Measurements from ENCODE around the gene FLT3. TPM values are rescaled to one million over a fixed set of nuclear protein-coding genes. Genes with fewer than 3 reads are reported as not detected.

FLT3 gene
- total and polyA plus RNA-seq, 2 of the 13 experiments (the other 11 are each of a cell fraction or from before 2014, with no cell fraction given) = not detected

DNA sequence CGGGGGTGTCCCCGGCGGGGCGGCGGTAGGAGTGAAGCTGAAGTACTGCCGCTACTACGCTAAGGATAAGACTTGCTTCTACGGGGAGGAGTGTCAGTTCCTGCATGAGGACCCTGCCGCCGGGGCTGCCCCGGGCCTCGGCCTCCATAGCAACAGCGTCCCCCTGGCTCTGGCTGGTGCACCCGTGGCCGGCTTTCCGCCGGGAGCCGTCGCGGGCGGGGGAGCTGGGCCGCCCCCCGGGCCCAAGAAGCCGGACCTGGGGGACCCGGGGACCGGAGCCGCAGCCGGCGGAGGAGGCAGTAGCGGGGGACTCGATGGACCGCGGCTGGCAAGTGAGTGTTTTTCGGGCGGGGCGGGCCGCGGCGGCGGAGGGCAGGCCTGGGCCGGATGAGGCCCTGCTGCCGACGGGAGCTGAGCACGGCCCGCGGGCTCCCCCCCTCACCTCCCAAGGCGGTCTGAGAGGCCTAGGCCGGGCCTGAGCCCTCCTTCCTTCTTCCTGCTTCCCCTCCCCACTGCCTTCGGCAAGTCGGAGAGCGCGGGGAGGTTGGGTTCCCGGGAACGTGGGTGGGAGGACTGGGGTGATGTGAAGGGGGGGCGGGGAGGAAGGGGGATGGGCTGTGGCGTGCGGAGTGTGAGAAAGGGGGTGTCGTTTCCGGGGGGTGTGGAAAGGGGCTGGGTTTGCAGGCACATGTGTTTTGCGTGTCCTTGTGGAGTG lies 38.5 kb upstream of the FLT3 start (continued):
- TF ChIP-seq, protein P1, sequence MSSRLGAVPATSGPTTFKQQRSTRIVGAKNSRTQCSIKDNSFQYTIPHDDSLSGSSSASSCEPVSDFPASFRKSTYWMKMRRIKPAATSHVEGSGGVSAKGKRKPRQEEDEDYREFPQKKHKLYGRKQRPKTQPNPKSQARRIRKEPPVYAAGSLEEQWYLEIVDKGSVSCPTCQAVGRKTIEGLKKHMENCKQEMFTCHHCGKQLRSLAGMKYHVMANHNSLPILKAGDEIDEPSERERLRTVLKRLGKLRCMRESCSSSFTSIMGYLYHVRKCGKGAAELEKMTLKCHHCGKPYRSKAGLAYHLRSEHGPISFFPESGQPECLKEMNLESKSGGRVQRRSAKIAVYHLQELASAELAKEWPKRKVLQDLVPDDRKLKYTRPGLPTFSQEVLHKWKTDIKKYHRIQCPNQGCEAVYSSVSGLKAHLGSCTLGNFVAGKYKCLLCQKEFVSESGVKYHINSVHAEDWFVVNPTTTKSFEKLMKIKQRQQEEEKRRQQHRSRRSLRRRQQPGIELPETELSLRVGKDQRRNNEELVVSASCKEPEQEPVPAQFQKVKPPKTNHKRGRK (CRISPR knock-in tag; IDR thresholded peaks at IDR 0.05) = no peak
- TF ChIP-seq MLLT10 (CRISPR knock-in tag; IDR thresholded peaks at IDR 0.05) (no peak), ZNF709 (CRISPR knock-in tag; IDR thresholded peaks at IDR 0.05) (no peak), ARID2 (CRISPR knock-in tag; IDR thresholded peaks at IDR 0.05; ENCODE audit: borderline replicate concordance) (no peak), ZNF451 (CRISPR knock-in tag; IDR thresholded peaks at IDR 0.05) (no peak), NFYC (CRISPR knock-in tag; IDR thresholded peaks at IDR 0.05) (no peak), NR2F1 (CRISPR knock-in tag; IDR thresholded peaks at IDR 0.05) (no peak), PAF1 (CRISPR knock-in tag; IDR thresholded peaks at IDR 0.05) (no peak), ZNF891 (CRISPR knock-in tag; IDR thresholded peaks at IDR 0.05) (peak; percentile 40; the same call in 1 of the 2 replicates), BRF2 (CRISPR knock-in tag; IDR thresholded peaks at IDR 0.05) (no peak), ZNF784 (CRISPR knock-in tag; IDR thresholded peaks at IDR 0.05; ENCODE audit: borderline replicate concordance) (no peak), RNF219 (CRISPR knock-in tag; IDR thresholded peaks at IDR 0.05) (no peak), MTF2 (CRISPR knock-in tag; IDR thresholded peaks at IDR 0.05; ENCODE audit: borderline replicate concordance) (no peak), ZNF337 (CRISPR knock-in tag; IDR thresholded peaks at IDR 0.05; ENCODE audit: borderline replicate concordance, low read depth) (no peak)
- TF ChIP-seq, protein P2, sequence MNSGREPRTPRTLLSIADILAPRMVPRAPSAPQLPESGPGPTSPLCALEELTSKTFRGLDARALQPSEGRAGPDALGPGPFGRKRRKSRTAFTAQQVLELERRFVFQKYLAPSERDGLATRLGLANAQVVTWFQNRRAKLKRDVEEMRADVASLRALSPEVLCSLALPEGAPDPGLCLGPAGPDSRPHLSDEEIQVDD (CRISPR knock-in tag; IDR thresholded peaks at IDR 0.05; ENCODE audit: borderline replicate concordance) = no peak
- TF ChIP-seq, protein P3, sequence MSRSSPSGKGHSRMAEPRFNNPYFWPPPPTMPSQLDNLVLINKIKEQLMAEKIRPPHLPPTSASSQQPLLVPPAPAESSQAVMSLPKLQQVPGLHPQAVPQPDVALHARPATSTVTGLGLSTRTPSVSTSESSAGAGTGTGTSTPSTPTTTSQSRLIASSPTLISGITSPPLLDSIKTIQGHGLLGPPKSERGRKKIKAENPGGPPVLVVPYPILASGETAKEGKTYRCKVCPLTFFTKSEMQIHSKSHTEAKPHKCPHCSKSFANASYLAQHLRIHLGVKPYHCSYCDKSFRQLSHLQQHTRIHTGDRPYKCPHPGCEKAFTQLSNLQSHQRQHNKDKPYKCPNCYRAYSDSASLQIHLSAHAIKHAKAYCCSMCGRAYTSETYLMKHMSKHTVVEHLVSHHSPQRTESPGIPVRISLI (CRISPR knock-in tag; IDR thresholded peaks at IDR 0.05; ENCODE audit: borderline replicate concordance) = no peak
- TF ChIP-seq, protein P4, sequence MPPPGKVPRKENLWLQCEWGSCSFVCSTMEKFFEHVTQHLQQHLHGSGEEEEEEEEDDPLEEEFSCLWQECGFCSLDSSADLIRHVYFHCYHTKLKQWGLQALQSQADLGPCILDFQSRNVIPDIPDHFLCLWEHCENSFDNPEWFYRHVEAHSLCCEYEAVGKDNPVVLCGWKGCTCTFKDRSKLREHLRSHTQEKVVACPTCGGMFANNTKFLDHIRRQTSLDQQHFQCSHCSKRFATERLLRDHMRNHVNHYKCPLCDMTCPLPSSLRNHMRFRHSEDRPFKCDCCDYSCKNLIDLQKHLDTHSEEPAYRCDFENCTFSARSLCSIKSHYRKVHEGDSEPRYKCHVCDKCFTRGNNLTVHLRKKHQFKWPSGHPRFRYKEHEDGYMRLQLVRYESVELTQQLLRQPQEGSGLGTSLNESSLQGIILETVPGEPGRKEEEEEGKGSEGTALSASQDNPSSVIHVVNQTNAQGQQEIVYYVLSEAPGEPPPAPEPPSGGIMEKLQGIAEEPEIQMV (CRISPR knock-in tag; IDR thresholded peaks at IDR 0.05; ENCODE audit: low read depth) = 0 out of 2 replicates have a peak, but pooled peaks have one; percentile 35
